K562 (cell line): ENCODE measurements around the gene WNK2. TPM values are rescaled to one million over a fixed set of nuclear protein-coding genes. Genes with fewer than 3 reads are reported as not detected.

ENCODE experiments used
- BHLHE40 ChIP-seq: IDR thresholded peaks from 2 replicates; pipeline ENCODE4 v1.6.1; 2011; ENCODE audit warnings: low read length, improper control_type of control experiment
- BMI1 ChIP-seq: fragments of 150-350 bp; IDR thresholded peaks from 2 replicates; pipeline ENCODE4 v1.6.1; 2014; ENCODE audit warnings: low read length
- CHD2 ChIP-seq: IDR thresholded peaks from 2 replicates; pipeline ENCODE4 v1.6.1; 2011; ENCODE audit warnings: low read depth, low read length
- CREB5 ChIP-seq: fragments of 250-450 bp; sonication (Bioruptor Pico); IDR thresholded peaks from 2 replicates; pipeline ENCODE4 v1.5.0; 2020; ENCODE audit warnings: mild to moderate bottlenecking
- DPF2 ChIP-seq: fragments of 450-650 bp; IDR thresholded peaks from 2 replicates; pipeline ENCODE4 v1.6.1; 2016
- EHMT2 ChIP-seq: fragments of 450-650 bp; IDR thresholded peaks from 2 replicates; pipeline ENCODE4 v1.6.1; 2018; ENCODE audit warnings: antibody characterized with exemption
- HNRNPL ChIP-seq: fragments of 200-400 bp; formaldehyde crosslinking; IDR thresholded peaks from 2 replicates; pipeline ENCODE4 v1.6.1; 2017; ENCODE audit warnings: low read depth, mild to moderate bottlenecking, low read length
- JUND ChIP-seq, 2 experiments: IDR thresholded peaks; 2 replicates in 1 of 2; 3 replicates in 1 of 2; pipeline ENCODE4 v1.6.1; 2011; ENCODE audit warnings: borderline replicate concordance in 2 of 2, low read depth in 2 of 2, low read length in 2 of 2, improper control_type of control experiment in 1 of 2, missing biosample characterization in 1 of 2, missing genetic modification characterization in 1 of 2, missing genetic modification reagents in 1 of 2
- MYC ChIP-seq, 2 experiments: fragments of 250-450 bp in 1 of 2; sonication (Bioruptor Pico) in 1 of 2; IDR thresholded peaks; 2 replicates each; pipeline versions ENCODE4 v1.5.1 to v1.6.1; 2012 to 2021; ENCODE audit warnings: low read depth in 2 of 2, borderline replicate concordance in 1 of 2, improper control_type of control experiment in 1 of 2, low read length in 1 of 2, mild to moderate bottlenecking in 1 of 2, moderate library complexity in 1 of 2
- NFIX ChIP-seq: fragments of 250-450 bp; sonication (Bioruptor Pico); IDR thresholded peaks from 2 replicates; pipeline ENCODE4 v1.4.0; 2020; ENCODE audit warnings: low read depth, mild to moderate bottlenecking, moderate library complexity
- SNIP1 ChIP-seq: fragments of 450-650 bp; IDR thresholded peaks from 2 replicates; pipeline ENCODE4 v1.7.1; 2017; ENCODE audit warnings: low read depth, mild to moderate bottlenecking
- SREBF2 ChIP-seq: sonication (generic); formaldehyde crosslinking; IDR thresholded peaks from 2 replicates; pipeline ENCODE4 v1.4.0; 2020; ENCODE audit warnings: mild to moderate bottlenecking, missing genetic modification reagents
- ZBTB34 ChIP-seq: fragments of 250-450 bp; sonication (Bioruptor Pico); IDR thresholded peaks from 2 replicates; pipeline ENCODE4 v1.8.0; 2021; ENCODE audit warnings: mild to moderate bottlenecking, moderate library complexity
- ZHX1 ChIP-seq: fragments of 150-350 bp; conservative IDR thresholded peaks from 2 replicates; pipeline ENCODE4 v1.6.1; 2014; ENCODE audit warnings: low read length
- ZNF140 ChIP-seq: fragments of 250-450 bp; sonication (Bioruptor Pico); IDR thresholded peaks from 2 replicates; pipeline ENCODE4 v1.8.0; 2021; ENCODE audit warnings: moderate library complexity, mild to moderate bottlenecking, inconsistent platforms
- ZNF354B ChIP-seq: fragments of 250-450 bp; sonication (Bioruptor Pico); IDR thresholded peaks from 2 replicates; pipeline ENCODE4 v1.4.0; 2020
- polyA plus RNA-seq, 8 experiments: library from polyadenylated mRNA; depleted of rRNA in 4 of 8; stranded (reverse) in 5 of 8; unstranded in 3 of 8; fragments of >200 nt; fragmentation: Nextera tagmentation in 2 of 8; fragmentation: Illumina TruSeq in 1 of 8; extraction: Ambion mirVana in 2 of 8; extraction: Trizol in 1 of 8; gene quantifications; 2 replicates each; pipeline versions ENCODE4 v1.2.1 to v1.2.3, GENCODE V29; 2011 to 2014; ENCODE audit warnings: inconsistent platforms in 1 of 8, missing spikeins in 1 of 8
- total RNA-seq, 7 experiments: library from RNA; depleted of rRNA in 6 of 7; stranded (reverse); fragments of >200 nt in 6 of 7; fragmentation: Illumina TruSeq in 2 of 7; extraction: Trizol in 2 of 7; gene quantifications; 2 replicates each; pipeline versions ENCODE4 v1.2.1 to v1.2.3, GENCODE V29; 2011 to 2021; ENCODE audit warnings: low replicate concordance in 1 of 7

WNK2 gene
- total and polyA plus RNA-seq, 9 of the 15 experiments (the other 6 are each of a cell fraction or from before 2014, with no cell fraction given): 0.36 to 3.3 (median 0.64) TPM; not detected in 2

GRCh38 chr9:93159601-93160471 lies 24.1 kb upstream of the WNK2 start (continued):
- 0 out of 2 replicates have a peak, but pooled peaks have one; percentile 40 for TF ChIP-seq JUND (IDR thresholded peaks at IDR 0.05; ENCODE audit: borderline replicate concordance, low read depth, low read length)
- no peak; the same call in 2 of the 3 replicates for TF ChIP-seq JUND (tag; IDR thresholded peaks at IDR 0.05; ENCODE audit: borderline replicate concordance, low read depth, low read length)
- TF ChIP-seq BHLHE40: 0 out of 2 replicates have a peak, but pooled peaks have one; percentile 33
- peak; percentile 37; the same call in 1 of the 2 replicates for TF ChIP-seq BMI1
- TF ChIP-seq DPF2: no peak
- no peak for TF ChIP-seq ZNF140 (CRISPR knock-in tag)
- peak; percentile 55; the same call in 1 of the 2 replicates for TF ChIP-seq MYC (IDR thresholded peaks at IDR 0.05; ENCODE audit: low read depth, low read length)
- no peak for TF ChIP-seq MYC (CRISPR knock-in tag; IDR thresholded peaks at IDR 0.05; ENCODE audit: borderline replicate concordance, low read depth)
- TF ChIP-seq ZBTB34 (CRISPR knock-in tag): no peak
- TF ChIP-seq NFIX (CRISPR knock-in tag): no peak
- TF ChIP-seq CHD2: no peak
- TF ChIP-seq EHMT2: no peak
- no peak for TF ChIP-seq SNIP1
- TF ChIP-seq CREB5 (CRISPR knock-in tag): no peak
- TF ChIP-seq ZHX1: no peak
- no peak for TF ChIP-seq HNRNPL
- no peak for TF ChIP-seq ZNF354B (CRISPR knock-in tag)
- TF ChIP-seq SREBF2 (CRISPR knock-in tag): no peak
